Measurements from ENCODE around the gene PINK1. TPM values are rescaled to one million over a fixed set of nuclear protein-coding genes. Genes with fewer than 3 reads are reported as not detected.

Gene PINK1
- total and polyA plus RNA-seq, 3 experiments from 2014 or later, result 7.9 to 31.1 (median 9.2) TPM

GRCh38 chr1:20658166-20658915 lies 25.1 kb downstream of the PINK1 start:
- no peaks in the 10 kb centered on the region for H3K9me3 Mint-ChIP-seq
- H3K27ac Mint-ChIP-seq, result peak overlapping the region in 4 of 8 donors; percentile 13 to 81 (median 52)
- peaks cover 0 to 77% (median 16%) of the 10 kb centered on the region in 3 donors for H3K36me3 Mint-ChIP-seq
- H3K36me3 ChIP-seq (ENCODE audit: insufficient read depth, low read length), result peaks cover 40% of the 10 kb centered on the region
- ChIA-PET POLR2A (no interaction called here), CTCF (no interaction called here)
- peaks cover 44 to 61% (median 54%) of the 10 kb centered on the region in 3 donors for H3K4me1 Mint-ChIP-seq
- H3K27me3 Mint-ChIP-seq, result no peaks in the 10 kb centered on the region
- H3K27ac ChIP-seq (ENCODE audit: low read depth, low read length), result no peak overlapping the region
- no peaks in the 10 kb centered on the region for H3K9me3 ChIP-seq (ENCODE audit: low read length)
- peaks cover 32% of the 10 kb centered on the region for H3K4me1 ChIP-seq (ENCODE audit: insufficient read depth, low read length)
- H3K4me3 ChIP-seq (ENCODE audit: low read length), result no peak overlapping the region
- peak overlapping the region in 2 of 7 donors; percentile 22 to 66 for H3K4me3 Mint-ChIP-seq
- no peaks in the 10 kb centered on the region for H3K27me3 ChIP-seq (ENCODE audit: insufficient read depth, low read length, poor library complexity, severe bottlenecking)
- no peak for DNase-seq

- Mint-ChIP-seq H3K36me3 (peaks cover 0 to 59% (median 13%) of the 10 kb centered on the region in 3 donors), H3K27ac (peak overlapping the region; percentile 93 to 99 (median 98)), H3K4me3 (peak overlapping the region; percentile 98 to 100 (median 99)), H3K9me3 (no peaks in the 10 kb centered on the region), H3K27me3 (no peaks in the 10 kb centered on the region), H3K4me1 (peaks cover 44 to 61% (median 54%) of the 10 kb centered on the region in 3 donors)
- H3K9me3 ChIP-seq (ENCODE audit: low read length), result no peaks in the 10 kb centered on the region
- H3K27ac ChIP-seq (ENCODE audit: low read depth, low read length), result peak overlapping the region; percentile 85
- CTCF ChIA-PET, result interaction anchor here (1.1 to 2.0 kb wide), 2 partner anchors 28 to 126 kb away, joined by 3 to 6 read pairs; no protein-coding TSS in a partner anchor
- POLR2A ChIA-PET, result interaction anchor here (1.5 kb wide), 1 partner anchor 19 kb away, joined by 3 read pairs; no protein-coding TSS in a partner anchor
- peaks cover 32% of the 10 kb centered on the region for H3K4me1 ChIP-seq (ENCODE audit: insufficient read depth, low read length)
- H3K27me3 ChIP-seq (ENCODE audit: insufficient read depth, low read length, poor library complexity, severe bottlenecking), result no peaks in the 10 kb centered on the region
- H3K4me3 ChIP-seq (ENCODE audit: low read length), result peak overlapping the region; percentile 85
- H3K36me3 ChIP-seq (ENCODE audit: insufficient read depth, low read length), result peaks cover 31% of the 10 kb centered on the region
- no peak for DNase-seq
Measured at GRCh38 chr1:20660363-20660762, 27.1 kb downstream of the PINK1 start.

- peak overlapping the region; percentile 85 for H3K27ac ChIP-seq (ENCODE audit: low read depth, low read length)
- H3K9me3 ChIP-seq (ENCODE audit: low read length), result no peaks in the 10 kb centered on the region
- Mint-ChIP-seq H3K27me3 (no peaks in the 10 kb centered on the region), H3K9me3 (no peaks in the 10 kb centered on the region), H3K36me3 (peaks cover 0 to 54% (median 10%) of the 10 kb centered on the region in 3 donors), H3K27ac (peak overlapping the region; percentile 93 to 99 (median 98)), H3K4me3 (peak overlapping the region; percentile 98 to 100 (median 99)), H3K4me1 (peaks cover 44 to 61% (median 54%) of the 10 kb centered on the region in 3 donors)
- peaks cover 27% of the 10 kb centered on the region for H3K36me3 ChIP-seq (ENCODE audit: insufficient read depth, low read length)
- peak in 2 of 5 donors; percentile 5 to 10 for DNase-seq
- ChIA-PET CTCF (interaction anchor here (0.9 to 2.0 kb wide), 3 partner anchors 27 to 126 kb away, joined by 3 to 6 read pairs (median 4); no protein-coding TSS in a partner anchor), POLR2A (interaction anchor here (1.5 to 1.7 kb wide), 3 partner anchors 19 to 126 kb away, joined by 3 to 9 read pairs (median 7); partner anchors contain the start of gene HP1BP3)
- peaks cover 32% of the 10 kb centered on the region for H3K4me1 ChIP-seq (ENCODE audit: insufficient read depth, low read length)
- H3K4me3 ChIP-seq (ENCODE audit: low read length), result peak overlapping the region; percentile 85
- H3K27me3 ChIP-seq (ENCODE audit: insufficient read depth, low read length, poor library complexity, severe bottlenecking), result no peaks in the 10 kb centered on the region
Measured at GRCh38 chr1:20660847-20661206, 27.6 kb downstream of the PINK1 start.

DNA sequence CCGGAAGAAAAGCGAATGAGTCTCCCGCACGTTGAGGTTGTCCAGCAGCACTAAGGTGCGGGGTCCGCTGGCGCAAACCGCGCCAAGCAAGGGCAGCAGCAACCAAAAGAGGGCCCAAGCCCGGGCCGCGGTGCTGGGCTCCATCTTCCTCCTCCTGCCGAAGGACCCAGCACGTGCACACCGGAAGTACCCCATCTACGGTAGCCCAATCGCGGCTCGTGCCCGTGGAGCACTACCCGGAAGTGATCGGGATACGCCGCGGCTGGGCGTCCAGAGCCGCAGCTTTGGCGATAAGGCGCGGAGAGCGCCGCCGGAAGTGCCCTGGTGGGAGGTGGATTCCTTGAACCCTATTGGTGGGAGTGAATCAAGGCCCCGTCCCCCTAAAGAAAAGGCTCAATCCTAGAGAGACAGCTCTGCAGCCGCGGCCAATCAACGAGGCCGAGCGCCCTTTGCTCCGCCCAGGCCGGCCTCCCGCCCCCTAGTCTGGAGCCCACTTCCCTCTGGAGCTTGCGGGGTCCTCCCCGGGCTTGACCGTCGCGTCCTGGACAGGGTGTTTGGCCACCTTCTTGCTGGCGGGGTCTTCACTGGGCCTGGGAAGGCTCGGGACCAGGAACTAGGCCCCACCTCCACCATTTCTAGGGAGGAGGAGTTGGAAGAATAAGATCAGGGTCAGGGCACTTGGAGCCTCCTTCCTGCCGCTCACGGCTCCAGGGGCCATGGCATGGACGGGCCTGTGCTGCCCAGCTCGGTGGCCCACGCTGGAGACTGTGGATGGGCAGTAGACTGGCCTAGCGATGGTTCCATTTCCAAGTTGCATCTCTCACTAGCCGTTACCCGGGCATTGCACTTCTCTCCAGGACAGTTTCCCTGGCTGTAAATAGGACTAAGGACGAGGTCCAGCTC lies 28.2 kb downstream of the PINK1 start, which contains the start of gene DDOST:
DDOST (minus strand) TSS at position 163 of the 903 bp plus-strand sequence; CDS start at position 144, 19 bp downstream.
- Mint-ChIP-seq H3K4me1 (peaks cover 44 to 60% (median 49%) of the 10 kb centered on the region in 3 donors), H3K9me3 (no peaks in the 10 kb centered on the region)
- peak within 1 kb of the TSS; percentile 85 for H3K4me3 ChIP-seq (ENCODE audit: low read length)

GRCh38 chr1:20662110-20662475 lies 28.8 kb downstream of the PINK1 start:
- H3K9me3 Mint-ChIP-seq, result no peaks in the 10 kb centered on the region
- Histone ChIP-seq H3K4me3 (ENCODE audit: low read length) (peak overlapping the region; percentile 85), H3K27ac (ENCODE audit: low read depth, low read length) (peak overlapping the region; percentile 79), H3K4me1 (ENCODE audit: insufficient read depth, low read length) (peaks cover 32% of the 10 kb centered on the region), H3K27me3 (ENCODE audit: insufficient read depth, low read length, poor library complexity, severe bottlenecking) (no peaks in the 10 kb centered on the region), H3K9me3 (ENCODE audit: low read length) (no peaks in the 10 kb centered on the region), H3K36me3 (ENCODE audit: insufficient read depth, low read length) (peaks cover 14% of the 10 kb centered on the region)
- no peak for DNase-seq
- peak overlapping the region; percentile 98 to 100 (median 99) for H3K4me3 Mint-ChIP-seq
- peak overlapping the region; percentile 93 to 99 (median 98) for H3K27ac Mint-ChIP-seq
- CTCF ChIA-PET, result interaction anchor here (0.7 to 2.0 kb wide), 3 partner anchors 15 to 533 kb away, joined by 4 to 6 read pairs (median 5); no protein-coding TSS in a partner anchor
- H3K27me3 Mint-ChIP-seq, result no peaks in the 10 kb centered on the region
- POLR2A ChIA-PET, result interaction anchor here (0.8 to 1.7 kb wide), 5 partner anchors 16 to 154 kb away, joined by 3 to 9 read pairs (median 3); partner anchors contain the start of genes HP1BP3 and MUL1
- H3K4me1 Mint-ChIP-seq, result peaks cover 42 to 54% (median 45%) of the 10 kb centered on the region in 3 donors
- peaks cover 0 to 42% (median 3%) of the 10 kb centered on the region in 3 donors for H3K36me3 Mint-ChIP-seq

More for the DNA sequence above, 28.2 kb downstream of the PINK1 start, which contains the start of gene DDOST:
- POLR2A ChIA-PET, result interaction anchor here (0.8 to 1.7 kb wide), 5 partner anchors 15 to 153 kb away, joined by 3 to 9 read pairs (median 3); partner anchors contain the start of genes HP1BP3 and MUL1
- Mint-ChIP-seq H3K27me3 (no peaks in the 10 kb centered on the region), H3K4me3 (peak within 1 kb of the TSS; percentile 98 to 100 (median 99)), H3K36me3 (peaks cover 0 to 48% (median 5%) of the 10 kb centered on the region in 3 donors), H3K27ac (peak within 1 kb of the TSS; percentile 93 to 99 (median 98))
- peak; percentile 88 to 97 (median 95) for DNase-seq
- Histone ChIP-seq H3K27ac (ENCODE audit: low read depth, low read length) (peak within 1 kb of the TSS; percentile 85), H3K4me1 (ENCODE audit: insufficient read depth, low read length) (peaks cover 32% of the 10 kb centered on the region), H3K9me3 (ENCODE audit: low read length) (no peaks in the 10 kb centered on the region), H3K36me3 (ENCODE audit: insufficient read depth, low read length) (peaks cover 20% of the 10 kb centered on the region), H3K27me3 (ENCODE audit: insufficient read depth, low read length, poor library complexity, severe bottlenecking) (no peaks in the 10 kb centered on the region)
- CTCF ChIA-PET, result interaction anchor here (0.7 to 2.0 kb wide), 6 partner anchors 14 to 534 kb away, joined by 3 to 6 read pairs (median 4); no protein-coding TSS in a partner anchor

GRCh38 chr1:20663365-20663764 lies 30.1 kb downstream of the PINK1 start:
- Histone ChIP-seq H3K27me3 (ENCODE audit: insufficient read depth, low read length, poor library complexity, severe bottlenecking) (no peaks in the 10 kb centered on the region), H3K4me1 (ENCODE audit: insufficient read depth, low read length) (peaks cover 32% of the 10 kb centered on the region), H3K4me3 (ENCODE audit: low read length) (no peak overlapping the region), H3K9me3 (ENCODE audit: low read length) (no peaks in the 10 kb centered on the region), H3K27ac (ENCODE audit: low read depth, low read length) (no peak overlapping the region), H3K36me3 (ENCODE audit: insufficient read depth, low read length) (peaks cover 2% of the 10 kb centered on the region)
- H3K27me3 Mint-ChIP-seq, result no peaks in the 10 kb centered on the region
- peaks cover 0 to 29% (median 3%) of the 10 kb centered on the region in 3 donors for H3K36me3 Mint-ChIP-seq
- CTCF ChIA-PET, result interaction anchor here (1.2 to 1.3 kb wide), 2 partner anchors 29 to 33 kb away, joined by 3 to 6 read pairs; no protein-coding TSS in a partner anchor
- no peak for DNase-seq
- peaks cover 38 to 42% (median 39%) of the 10 kb centered on the region in 3 donors for H3K4me1 Mint-ChIP-seq
- POLR2A ChIA-PET, result no interaction called here
- H3K4me3 Mint-ChIP-seq, result peak overlapping the region in 5 of 7 donors; percentile 8 to 99 (median 44)
- H3K9me3 Mint-ChIP-seq, result no peaks in the 10 kb centered on the region
- peak overlapping the region in 2 of 8 donors; percentile 61 to 93 for H3K27ac Mint-ChIP-seq
